ENCODE data around the gene VTI1A. TPM values are rescaled to one million over a fixed set of nuclear protein-coding genes. Genes with fewer than 3 reads are reported as not detected.

VTI1A gene
- polyA plus RNA-seq, 1 experiment, result 20.4 TPM

DNA sequence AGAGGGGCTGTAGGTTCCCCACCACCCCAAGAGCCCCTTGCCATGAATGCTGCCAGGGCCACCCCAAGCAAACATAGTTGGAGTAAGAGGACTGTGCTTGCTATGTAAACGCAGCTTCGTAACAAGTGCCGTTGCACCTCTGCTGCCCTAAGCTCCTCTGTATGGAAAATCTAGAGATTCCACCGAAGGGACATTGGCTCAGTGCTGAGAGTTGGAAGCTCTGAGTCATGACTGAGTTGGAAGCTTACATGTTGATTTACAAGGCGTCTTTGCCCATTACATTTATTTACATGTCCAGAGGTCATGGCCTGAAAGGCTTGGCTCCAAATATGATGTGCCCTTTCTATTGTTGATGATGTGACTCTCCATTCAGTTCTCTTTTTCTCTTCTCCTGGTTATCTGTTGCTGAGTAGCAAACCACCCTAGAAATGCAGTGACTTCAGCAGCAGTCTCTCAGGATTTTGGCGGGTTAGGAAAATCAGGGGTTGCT is 270.0 kb downstream of the VTI1A start:
- ChIA-PET CTCF (no interaction called here), POLR2A (no interaction called here)
- Histone ChIP-seq H3K27ac (ENCODE audit: low read depth, low read length) (no peak overlapping the region), H3K4me3 (ENCODE audit: low read depth, low read length) (no peak overlapping the region), H3K27me3 (ENCODE audit: control insufficient read depth, insufficient read depth, low read length) (no peaks in the 10 kb centered on the region), H3K9me3 (ENCODE audit: control insufficient read depth, insufficient read depth, low read length) (no peaks in the 10 kb centered on the region)
- DNase-seq (ENCODE audit: low read depth, low spot score), result no peak
- TF ChIP-seq, protein P1, sequence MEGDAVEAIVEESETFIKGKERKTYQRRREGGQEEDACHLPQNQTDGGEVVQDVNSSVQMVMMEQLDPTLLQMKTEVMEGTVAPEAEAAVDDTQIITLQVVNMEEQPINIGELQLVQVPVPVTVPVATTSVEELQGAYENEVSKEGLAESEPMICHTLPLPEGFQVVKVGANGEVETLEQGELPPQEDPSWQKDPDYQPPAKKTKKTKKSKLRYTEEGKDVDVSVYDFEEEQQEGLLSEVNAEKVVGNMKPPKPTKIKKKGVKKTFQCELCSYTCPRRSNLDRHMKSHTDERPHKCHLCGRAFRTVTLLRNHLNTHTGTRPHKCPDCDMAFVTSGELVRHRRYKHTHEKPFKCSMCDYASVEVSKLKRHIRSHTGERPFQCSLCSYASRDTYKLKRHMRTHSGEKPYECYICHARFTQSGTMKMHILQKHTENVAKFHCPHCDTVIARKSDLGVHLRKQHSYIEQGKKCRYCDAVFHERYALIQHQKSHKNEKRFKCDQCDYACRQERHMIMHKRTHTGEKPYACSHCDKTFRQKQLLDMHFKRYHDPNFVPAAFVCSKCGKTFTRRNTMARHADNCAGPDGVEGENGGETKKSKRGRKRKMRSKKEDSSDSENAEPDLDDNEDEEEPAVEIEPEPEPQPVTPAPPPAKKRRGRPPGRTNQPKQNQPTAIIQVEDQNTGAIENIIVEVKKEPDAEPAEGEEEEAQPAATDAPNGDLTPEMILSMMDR (IDR thresholded peaks at IDR 0.05; ENCODE audit: low read depth, low read length), result no peak

DNA sequence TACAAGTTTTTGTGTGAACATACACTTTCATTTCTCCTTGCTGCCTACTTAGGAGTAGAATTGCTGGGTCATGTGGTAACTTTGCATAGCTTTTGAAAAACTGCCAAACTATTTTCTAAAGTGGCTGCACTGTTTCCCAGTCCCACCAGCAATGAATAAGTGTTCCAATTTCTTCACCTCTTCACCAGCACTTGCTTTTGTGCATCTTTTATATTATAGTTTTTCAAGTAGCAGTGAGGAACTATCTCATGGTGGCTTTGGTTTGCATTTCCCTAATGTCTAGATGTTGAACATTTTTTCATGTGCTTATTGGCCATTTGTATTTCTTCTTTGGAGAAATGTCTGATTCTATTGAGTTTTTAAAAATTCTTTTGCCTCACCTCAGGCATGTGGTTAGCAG is 273.2 kb downstream of the VTI1A start:
- Histone ChIP-seq H3K27ac (ENCODE audit: low read depth, low read length) (no peak overlapping the region), H3K27me3 (ENCODE audit: control insufficient read depth, insufficient read depth, low read length) (no peaks in the 10 kb centered on the region), H3K4me3 (ENCODE audit: low read depth, low read length) (no peak overlapping the region), H3K9me3 (ENCODE audit: control insufficient read depth, insufficient read depth, low read length) (no peaks in the 10 kb centered on the region)
- TF ChIP-seq, protein P1 (IDR thresholded peaks at IDR 0.05; ENCODE audit: low read depth, low read length), result no peak
- CTCF ChIA-PET, result interaction anchor here (0.7 to 3.5 kb wide), 11 partner anchors 10 to 665 kb away, joined by 3 to 20 read pairs (median 5); no protein-coding TSS in a partner anchor
- POLR2A ChIA-PET, result no interaction called here
- DNase-seq (ENCODE audit: low read depth, low spot score), result no peak

DNA sequence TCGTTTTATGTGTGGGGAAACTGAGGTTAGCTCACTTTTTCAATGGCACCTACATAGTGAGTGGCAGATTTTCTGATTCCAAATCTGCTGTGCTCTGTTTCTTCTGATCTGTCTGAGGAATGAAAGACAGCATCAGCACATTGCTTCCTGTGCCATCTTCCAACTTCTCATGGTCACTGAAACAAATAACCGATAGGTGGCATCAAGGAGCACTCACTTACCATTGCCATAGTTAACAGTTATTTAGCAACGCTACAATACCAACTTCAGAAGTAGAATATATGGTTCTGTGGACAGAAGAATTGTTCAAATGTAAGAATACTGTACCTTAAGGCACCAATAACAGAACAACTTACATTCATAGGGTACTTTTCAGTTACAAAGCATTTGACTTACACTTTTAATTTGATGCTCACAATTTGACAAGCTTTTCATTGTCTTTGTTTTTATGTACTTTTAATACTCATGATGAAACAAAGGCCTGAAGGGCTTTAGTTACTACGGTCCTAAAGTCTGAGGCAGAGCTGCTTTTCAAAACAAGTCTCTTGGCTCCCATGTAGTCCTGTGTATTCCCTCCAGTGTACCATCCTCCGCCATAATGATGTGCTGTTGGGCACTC is 274.2 kb downstream of the VTI1A start:
- H3K27ac ChIP-seq (ENCODE audit: low read depth, low read length), result no peak overlapping the region
- DNase-seq (ENCODE audit: low read depth, low spot score), result no peak
- ChIA-PET CTCF (interaction anchor here (0.6 to 3.5 kb wide), 37 partner anchors 8 to 664 kb away, joined by 3 to 20 read pairs (median 4); no protein-coding TSS in a partner anchor), POLR2A (interaction anchor here (0.7 kb wide), 1 partner anchor 355 kb away, joined by 3 read pairs; no protein-coding TSS in a partner anchor)
- no peak overlapping the region for H3K4me3 ChIP-seq (ENCODE audit: low read depth, low read length)
- no peaks in the 10 kb centered on the region for H3K9me3 ChIP-seq (ENCODE audit: control insufficient read depth, insufficient read depth, low read length)
- TF ChIP-seq, protein P1 (IDR thresholded peaks at IDR 0.05; ENCODE audit: low read depth, low read length), result peak; percentile 73
- H3K27me3 ChIP-seq (ENCODE audit: control insufficient read depth, insufficient read depth, low read length), result no peaks in the 10 kb centered on the region

DNA sequence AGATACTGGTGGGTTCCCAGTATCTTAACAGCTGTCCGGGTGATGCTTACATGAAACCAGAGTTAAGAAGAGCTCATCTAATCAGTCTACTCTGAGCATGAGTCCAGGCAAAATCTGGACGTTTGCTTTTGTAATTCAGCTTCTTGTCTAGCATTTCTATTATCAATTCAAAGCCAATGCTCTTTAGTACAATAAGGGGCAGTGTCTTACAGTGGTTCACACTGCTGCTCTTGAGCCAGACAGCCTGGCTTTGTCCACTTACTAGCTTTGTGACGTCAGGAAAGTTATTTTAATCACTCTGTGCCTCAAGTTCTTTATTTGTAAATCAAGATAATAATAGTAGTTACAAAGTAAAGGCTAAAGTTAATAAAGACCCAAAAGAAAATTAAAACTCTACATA is 275.7 kb downstream of the VTI1A start:
- DNase-seq (ENCODE audit: low read depth, low spot score), result no peak
- Histone ChIP-seq H3K4me3 (ENCODE audit: low read depth, low read length) (no peak overlapping the region), H3K27me3 (ENCODE audit: control insufficient read depth, insufficient read depth, low read length) (no peaks in the 10 kb centered on the region), H3K27ac (ENCODE audit: low read depth, low read length) (no peak overlapping the region), H3K9me3 (ENCODE audit: control insufficient read depth, insufficient read depth, low read length) (no peaks in the 10 kb centered on the region)
- TF ChIP-seq, protein P1 (IDR thresholded peaks at IDR 0.05; ENCODE audit: low read depth, low read length), result no peak
- ChIA-PET CTCF (interaction anchor here (1.0 to 3.5 kb wide), 6 partner anchors 18 to 663 kb away, joined by 3 to 20 read pairs (median 7); no protein-coding TSS in a partner anchor), POLR2A (no interaction called here)

DNA sequence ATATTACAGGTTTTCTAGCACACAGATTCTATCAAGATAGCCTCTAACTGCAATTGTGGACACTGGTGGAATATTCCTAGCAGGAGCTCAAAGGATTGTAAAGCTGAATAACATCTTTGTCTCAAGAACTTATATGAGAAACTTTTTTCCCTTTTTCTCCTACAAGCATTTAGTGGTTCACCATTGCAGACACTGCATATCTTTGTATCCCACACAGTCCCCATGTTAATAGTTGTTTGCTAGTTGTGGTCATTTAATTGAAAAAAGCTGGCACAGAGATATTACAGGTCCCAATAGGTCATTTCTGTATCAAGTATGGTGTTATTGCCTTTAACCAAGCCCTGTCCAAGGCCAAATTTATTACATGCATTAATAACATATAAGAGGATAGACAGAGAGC is 276.9 kb downstream of the VTI1A start:
- CTCF ChIA-PET, result interaction anchor here (0.5 to 1.4 kb wide), 3 partner anchors 232 to 661 kb away, joined by 3 to 9 read pairs (median 3); no protein-coding TSS in a partner anchor
- DNase-seq (ENCODE audit: low read depth, low spot score), result no peak
- Histone ChIP-seq H3K27me3 (ENCODE audit: control insufficient read depth, insufficient read depth, low read length) (no peaks in the 10 kb centered on the region), H3K9me3 (ENCODE audit: control insufficient read depth, insufficient read depth, low read length) (no peaks in the 10 kb centered on the region), H3K4me3 (ENCODE audit: low read depth, low read length) (no peak overlapping the region), H3K27ac (ENCODE audit: low read depth, low read length) (no peak overlapping the region)
- POLR2A ChIA-PET, result no interaction called here
- TF ChIP-seq, protein P1 (IDR thresholded peaks at IDR 0.05; ENCODE audit: low read depth, low read length), result no peak
